Measurements from ENCODE around the gene SEC62. TPM values are rescaled to one million over a fixed set of nuclear protein-coding genes. Genes with fewer than 3 reads are reported as not detected.
A peak's percentile ranks its signal among the peaks of the same experiment; 100 is the strongest.

Gene SEC62
- total and polyA plus RNA-seq, 2 donors (not counting 1 experiment from before 2014, with no cell fraction given) = 49.9 to 136 TPM

GRCh38 chr3:170038434-170039110, 72.0 kb downstream of the SEC62 start:
- Histone ChIP-seq H3K4me1 (ENCODE audit: control insufficient read depth, extremely low read depth, insufficient read depth, low read length) (no peaks in the 10 kb centered on the region), H3K27me3 (ENCODE audit: control insufficient read depth, insufficient read depth, low read length) (peaks cover 26% of the 10 kb centered on the region), H3K4me2 (ENCODE audit: extremely low read depth, insufficient read depth, low read length) (peak overlapping the region; percentile 80), H3K9ac (ENCODE audit: insufficient read depth, low read length) (no peak overlapping the region), H3K4me3 (replicated peaks in 1 of 4; ENCODE audit: control extremely low read depth in 1 of 4, insufficient read depth in 1 of 4, low read depth in 3 of 4, low read length in 4 of 4) (peak overlapping the region; percentile 26 to 57 (median 48)), H2AFZ (ENCODE audit: low read length) (no peak overlapping the region), H3K27ac (ENCODE audit: insufficient read depth, low read length) (no peak overlapping the region), H4K20me1 (ENCODE audit: control insufficient read depth, extremely low read depth, insufficient read depth, low read length) (no peaks in the 10 kb centered on the region), H3K79me2 (ENCODE audit: control insufficient read depth, insufficient read depth, low read length) (no peaks in the 10 kb centered on the region), H3K9me3 (ENCODE audit: control insufficient read depth, insufficient read depth, low read depth, low read length) (no peaks in the 10 kb centered on the region), H3K36me3 (ENCODE audit: control insufficient read depth, insufficient read depth, low read length) (no peaks in the 10 kb centered on the region)
- DNase-seq (ENCODE audit: low read depth in 2 of 2) = no peak
- TF ChIP-seq EZH2 (IDR thresholded peaks at IDR 0.05; ENCODE audit: low read length, missing control alignments) (peak; percentile 65), CTCF (conservative IDR thresholded peaks at IDR 0.05 in 1 of 2, IDR thresholded peaks at IDR 0.05 in 1 of 2; ENCODE audit: low read depth in 1 of 2, low read length in 2 of 2) (peak in 1 of 2 donors; percentile 10)

GRCh38 chr3:170040418-170040817, 73.8 kb downstream of the SEC62 start:
- Histone ChIP-seq H3K4me2 (ENCODE audit: extremely low read depth, insufficient read depth, low read length) (no peak overlapping the region), H3K4me3 (replicated peaks in 1 of 4; ENCODE audit: control extremely low read depth in 1 of 4, insufficient read depth in 1 of 4, low read depth in 3 of 4, low read length in 4 of 4) (no peak overlapping the region), H2AFZ (ENCODE audit: low read length) (no peak overlapping the region), H3K79me2 (ENCODE audit: control insufficient read depth, insufficient read depth, low read length) (no peaks in the 10 kb centered on the region), H3K4me1 (ENCODE audit: control insufficient read depth, extremely low read depth, insufficient read depth, low read length) (no peaks in the 10 kb centered on the region), H3K27ac (ENCODE audit: insufficient read depth, low read length) (no peak overlapping the region), H3K36me3 (ENCODE audit: control insufficient read depth, insufficient read depth, low read length) (no peaks in the 10 kb centered on the region), H3K9ac (ENCODE audit: insufficient read depth, low read length) (no peak overlapping the region), H3K9me3 (ENCODE audit: control insufficient read depth, insufficient read depth, low read depth, low read length) (no peaks in the 10 kb centered on the region), H3K27me3 (ENCODE audit: control insufficient read depth, insufficient read depth, low read length) (peaks cover 22% of the 10 kb centered on the region), H4K20me1 (ENCODE audit: control insufficient read depth, extremely low read depth, insufficient read depth, low read length) (no peaks in the 10 kb centered on the region)
- no peak for DNase-seq (ENCODE audit: low read depth in 2 of 2)
- TF ChIP-seq EZH2 (IDR thresholded peaks at IDR 0.05; ENCODE audit: low read length, missing control alignments) (peak; percentile 58), CTCF (conservative IDR thresholded peaks at IDR 0.05 in 1 of 2, IDR thresholded peaks at IDR 0.05 in 1 of 2; ENCODE audit: low read depth in 1 of 2, low read length in 2 of 2) (no peak)

GRCh38 chr3:170043506-170043905, 76.9 kb downstream of the SEC62 start:
- DNase-seq (ENCODE audit: low read depth in 2 of 2) = no peak
- H3K79me2 ChIP-seq (ENCODE audit: control insufficient read depth, insufficient read depth, low read length) = no peaks in the 10 kb centered on the region
- H3K9ac ChIP-seq (ENCODE audit: insufficient read depth, low read length) = no peak overlapping the region
- H3K27ac ChIP-seq (ENCODE audit: insufficient read depth, low read length) = no peak overlapping the region
- no peak overlapping the region for H3K4me3 ChIP-seq (replicated peaks in 1 of 4; ENCODE audit: control extremely low read depth in 1 of 4, insufficient read depth in 1 of 4, low read depth in 3 of 4, low read length in 4 of 4)
- H3K4me2 ChIP-seq (ENCODE audit: extremely low read depth, insufficient read depth, low read length) = no peak overlapping the region
- no peaks in the 10 kb centered on the region for H3K4me1 ChIP-seq (ENCODE audit: control insufficient read depth, extremely low read depth, insufficient read depth, low read length)
- H3K36me3 ChIP-seq (ENCODE audit: control insufficient read depth, insufficient read depth, low read length) = no peaks in the 10 kb centered on the region
- no peaks in the 10 kb centered on the region for H3K9me3 ChIP-seq (ENCODE audit: control insufficient read depth, insufficient read depth, low read depth, low read length)
- H3K27me3 ChIP-seq (ENCODE audit: control insufficient read depth, insufficient read depth, low read length) = peaks cover 17% of the 10 kb centered on the region
- H4K20me1 ChIP-seq (ENCODE audit: control insufficient read depth, extremely low read depth, insufficient read depth, low read length) = no peaks in the 10 kb centered on the region
- TF ChIP-seq CTCF (conservative IDR thresholded peaks at IDR 0.05 in 1 of 2, IDR thresholded peaks at IDR 0.05 in 1 of 2; ENCODE audit: low read depth in 1 of 2, low read length in 2 of 2) (no peak), EZH2 (IDR thresholded peaks at IDR 0.05; ENCODE audit: low read length, missing control alignments) (no peak)
- H2AFZ ChIP-seq (ENCODE audit: low read length) = no peak overlapping the region

Data from fibroblast of lung (primary cell).